Thyroid gland (tissue), 4 donors: Measurements from ENCODE around the gene RALB. TPM values are rescaled to one million over a fixed set of nuclear protein-coding genes. Genes with fewer than 3 reads are reported as not detected.

Experiments
- DNase-seq, 2 donors: peaks; one replicate each; pipeline ENCODE4 v3.0.0-alpha.2; 2019
- H3K27ac ChIP-seq, 3 donors: fragments of 200-600 bp; sonication (generic); 1 replicate in 2 of 3; 2 replicates in 1 of 3; pipeline ENCODE4 v1.5.1; 2016 to 2019; ENCODE audit warnings: mild to moderate bottlenecking in 1 of 3, moderate library complexity in 1 of 3
- H3K27me3 ChIP-seq: fragments of 200-600 bp; sonication (generic); one replicate; pipeline ENCODE4 v1.5.1; 2019
- H3K36me3 ChIP-seq, 2 donors: fragments of 200-600 bp; sonication (generic); one replicate each; pipeline ENCODE4 v1.5.1; 2016 to 2019
- H3K4me1 ChIP-seq, 2 donors: fragments of 200-600 bp; sonication (generic); one replicate each; pipeline ENCODE4 v1.5.1; 2017 to 2019
- H3K4me3 ChIP-seq, 3 donors: fragments of 200-600 bp; sonication (generic); replicated peaks in 1 of 3; 1 replicate in 2 of 3; 2 replicates in 1 of 3; pipeline ENCODE4 v1.5.1; 2016; ENCODE audit warnings: mild to moderate bottlenecking in 1 of 3
- H3K9me3 ChIP-seq: fragments of 200-600 bp; sonication (generic); one replicate; pipeline ENCODE4 v1.5.1; 2017
- CTCF ChIP-seq, 6 experiments: fragments of 200-600 bp in 3 of 6; fragments of 450-650 bp in 3 of 6; sonication (generic) in 3 of 6; IDR thresholded peaks; one replicate each; pipeline ENCODE4 v1.5.1; 2016 to 2019; ENCODE audit warnings: antibody characterized with exemption in 6 of 6, mild to moderate bottlenecking in 2 of 6, inconsistent platforms in 1 of 6, moderate library complexity in 1 of 6
- POLR2A ChIP-seq, 2 donors: fragments of 450-650 bp; IDR thresholded peaks; one replicate each; pipeline ENCODE4 v1.6.1; 2017; ENCODE audit warnings: antibody characterized with exemption in 2 of 2, mild to moderate bottlenecking in 2 of 2, moderate library complexity in 1 of 2
- WGBS, 2 donors: methylation state at CpG; one replicate each; pipeline ENCODE4 v1.1.5; 2017; 5-methylcytosine and 5-hydroxymethylcytosine counted together
- intact Hi-C: fragments of 100-400 bp; cut with DNase I; formaldehyde crosslinking; loops from one replicate; pipeline ENCODE4 v1.15.1; 2023
- total RNA-seq, 4 donors: library from RNA; depleted of rRNA; stranded (reverse); fragments of >200 nt; gene quantifications; one replicate each; pipeline ENCODE4 v1.2.3, GENCODE V29; 2016

The RALB gene
- total RNA-seq, 4 donors from 2014 or later = 39.7 to 64.2 (median 45.4) TPM

GRCh38 chr2:120262150-120262549 lies 9.5 kb downstream of the RALB start:
- DNase-seq = no peak
- WGBS, 2 donors = 40 to 53% methylated on average over 2 of the region's 2 CpGs
- no peak for TF ChIP-seq POLR2A (IDR thresholded peaks at IDR 0.05)
- TF ChIP-seq CTCF (IDR thresholded peaks at IDR 0.05) = no peak
- Histone ChIP-seq H3K4me3 (no peak overlapping the region), H3K9me3 (no peaks in the 10 kb centered on the region), H3K36me3 (no peaks in the 10 kb centered on the region), H3K27ac (no peak overlapping the region), H3K4me1 (peaks cover 0 to 28% of the 10 kb centered on the region in 2 donors), H3K27me3 (no peaks in the 10 kb centered on the region)
- intact Hi-C loops = no loop called here

GRCh38 chr2:120262761-120263428 lies 10.2 kb downstream of the RALB start:
- H3K4me1 ChIP-seq = peaks cover 0 to 21% of the 10 kb centered on the region in 2 donors
- DNase-seq = no peak
- no peaks in the 10 kb centered on the region for H3K9me3 ChIP-seq
- no peak overlapping the region for H3K27ac ChIP-seq
- intact Hi-C loops = no loop called here
- TF ChIP-seq POLR2A (IDR thresholded peaks at IDR 0.05) (no peak), CTCF (IDR thresholded peaks at IDR 0.05) (no peak)
- 77 to 81% methylated on average over 10 of the region's 10 CpGs for WGBS, 2 donors
- H3K27me3 ChIP-seq = no peaks in the 10 kb centered on the region
- H3K36me3 ChIP-seq = no peaks in the 10 kb centered on the region
- no peak overlapping the region for H3K4me3 ChIP-seq

- Histone ChIP-seq H3K9me3 (no peaks in the 10 kb centered on the region), H3K4me1 (peaks cover 0 to 16% of the 10 kb centered on the region in 2 donors), H3K4me3 (no peak overlapping the region), H3K36me3 (no peaks in the 10 kb centered on the region), H3K27ac (no peak overlapping the region), H3K27me3 (no peaks in the 10 kb centered on the region)
- 76 to 77% methylated on average over 12 of the region's 12 CpGs for WGBS, 2 donors
- no peak for TF ChIP-seq POLR2A (IDR thresholded peaks at IDR 0.05)
- TF ChIP-seq CTCF (IDR thresholded peaks at IDR 0.05) = no peak
- DNase-seq = no peak
- intact Hi-C loops = no loop called here
Observed at GRCh38 chr2:120265006-120265405, 12.4 kb downstream of the RALB start.

- H3K4me1 ChIP-seq = peaks cover 0 to 6% of the 10 kb centered on the region in 2 donors
- no peak overlapping the region for H3K4me3 ChIP-seq
- H3K27ac ChIP-seq = no peak overlapping the region
- intact Hi-C loops = no loop called here
- DNase-seq = no peak
- no peaks in the 10 kb centered on the region for H3K36me3 ChIP-seq
- H3K9me3 ChIP-seq = no peaks in the 10 kb centered on the region
- 91 to 94% methylated on average over 8 of the region's 8 CpGs for WGBS, 2 donors
- TF ChIP-seq CTCF (IDR thresholded peaks at IDR 0.05) (no peak), POLR2A (IDR thresholded peaks at IDR 0.05) (no peak)
- H3K27me3 ChIP-seq = no peaks in the 10 kb centered on the region
Observed at GRCh38 chr2:120267348-120267747, 14.7 kb downstream of the RALB start.

- no peak for TF ChIP-seq POLR2A (IDR thresholded peaks at IDR 0.05)
- no peak for TF ChIP-seq CTCF (IDR thresholded peaks at IDR 0.05)
- WGBS, 2 donors = 95 to 96% methylated on average over 11 of the region's 11 CpGs
- Histone ChIP-seq H3K27me3 (no peaks in the 10 kb centered on the region), H3K4me1 (peaks cover 0 to 2% of the 10 kb centered on the region in 2 donors), H3K4me3 (no peak overlapping the region), H3K9me3 (no peaks in the 10 kb centered on the region), H3K27ac (no peak overlapping the region), H3K36me3 (no peaks in the 10 kb centered on the region)
- DNase-seq = no peak
- intact Hi-C loops = no loop called here
Observed at GRCh38 chr2:120269076-120269744, 16.6 kb downstream of the RALB start.
